Right kidney (tissue), 1 donor: ENCODE data around the gene SEMA4C.

Experiments used
- DNase-seq: peaks from one replicate; pipeline ENCODE4 v3.0.0-alpha.2; 2016

The SEMA4C gene

DNA sequence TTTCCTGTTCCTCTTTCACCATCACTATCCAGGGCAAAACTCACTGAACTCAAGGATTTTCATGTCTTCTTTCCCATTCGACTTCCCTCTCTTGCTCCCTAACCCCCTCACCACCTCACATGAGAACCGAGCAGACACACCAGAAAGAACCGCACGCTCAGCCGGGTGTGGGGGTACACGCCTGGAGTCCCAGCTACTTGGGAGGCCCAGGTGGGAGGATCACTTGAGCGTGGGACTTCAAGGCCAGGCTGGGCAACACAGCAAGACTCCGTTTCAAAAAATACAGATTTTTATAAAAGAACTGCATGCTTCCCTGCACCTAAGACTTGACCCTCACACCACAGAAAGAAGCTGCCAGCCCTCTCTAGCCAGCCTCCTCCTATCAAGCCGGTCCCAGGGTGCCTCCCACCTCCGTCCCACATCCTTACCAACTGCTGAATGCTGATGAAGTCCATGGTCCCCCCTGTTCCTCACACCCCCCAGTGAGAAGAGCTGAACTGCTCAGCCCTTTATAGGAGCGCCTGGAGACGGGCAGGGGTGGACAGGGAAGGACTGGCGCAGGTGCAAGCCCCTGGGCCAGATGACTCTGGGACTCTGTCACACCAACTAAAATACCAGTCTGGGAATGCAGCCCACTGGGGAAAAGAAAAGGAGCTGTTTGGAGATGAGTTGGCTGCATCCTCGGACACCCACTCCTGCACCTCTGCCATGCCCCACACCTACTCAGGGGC lies 26.2 kb downstream of the SEMA4C start, which contains the start of gene ANKRD23:
ANKRD23 (minus strand) TSS at position 484 of the 731 bp plus-strand sequence; CDS start at position 455, 29 bp downstream.
- DNase-seq = no peak

DNA sequence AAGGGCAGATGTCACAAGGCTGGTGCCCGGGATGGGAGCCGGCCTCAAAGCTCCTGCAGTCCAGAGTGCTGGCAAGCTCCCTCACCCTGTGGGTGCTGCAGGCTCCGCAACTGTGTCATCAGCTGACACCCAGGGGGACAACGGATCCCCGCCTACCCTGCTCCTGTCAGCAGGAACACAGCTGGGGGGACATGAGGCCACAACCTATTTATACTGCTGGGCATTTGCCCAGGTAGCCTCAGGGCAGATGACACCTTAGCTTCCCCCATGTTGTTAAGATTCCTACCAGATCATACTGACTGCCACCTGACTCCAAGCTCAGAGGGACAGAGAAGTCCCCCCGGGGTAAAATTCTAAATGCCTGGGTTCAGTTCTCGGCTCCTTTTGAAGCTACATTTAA lies 27.3 kb downstream of the SEMA4C start:
- DNase-seq = no peak

- DNase-seq = peak; percentile 19
These were observed 28.0 kb downstream of the SEMA4C start for GRCh38 chr2:96841701-96842495.

- no peak for DNase-seq
These were observed 29.7 kb downstream of the SEMA4C start for GRCh38 chr2:96839875-96840850.

DNA sequence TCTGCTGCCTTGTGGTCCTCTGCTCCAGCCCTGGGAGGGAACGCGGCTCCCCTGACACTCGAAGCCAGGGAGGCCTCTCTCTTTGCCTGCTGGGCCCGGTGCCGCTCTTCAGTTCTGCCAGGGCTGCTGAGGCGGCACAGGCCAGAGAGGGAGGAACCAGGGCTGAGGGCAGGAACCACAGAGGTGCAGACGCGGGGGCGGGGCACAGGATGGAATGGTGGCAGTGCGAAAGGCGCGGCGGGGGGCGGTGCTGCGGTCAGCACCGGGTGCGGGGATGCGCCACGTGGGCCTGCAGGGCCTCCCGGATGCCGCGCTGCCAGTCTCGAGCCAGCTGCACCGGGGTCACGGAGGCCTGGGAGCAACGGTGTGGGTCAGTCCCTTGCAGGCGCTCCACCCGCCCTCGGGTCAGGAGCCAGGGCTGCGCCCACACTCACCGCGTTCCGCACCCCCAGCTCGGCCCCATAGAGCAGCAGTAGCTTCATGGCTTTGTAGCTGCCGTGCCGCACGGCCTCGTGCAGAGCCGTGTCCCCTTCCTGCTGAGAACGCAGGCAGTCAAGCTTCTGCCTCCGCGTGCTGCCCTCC lies 30.5 kb downstream of the SEMA4C start:
- DNase-seq = peak; percentile 70

DNA sequence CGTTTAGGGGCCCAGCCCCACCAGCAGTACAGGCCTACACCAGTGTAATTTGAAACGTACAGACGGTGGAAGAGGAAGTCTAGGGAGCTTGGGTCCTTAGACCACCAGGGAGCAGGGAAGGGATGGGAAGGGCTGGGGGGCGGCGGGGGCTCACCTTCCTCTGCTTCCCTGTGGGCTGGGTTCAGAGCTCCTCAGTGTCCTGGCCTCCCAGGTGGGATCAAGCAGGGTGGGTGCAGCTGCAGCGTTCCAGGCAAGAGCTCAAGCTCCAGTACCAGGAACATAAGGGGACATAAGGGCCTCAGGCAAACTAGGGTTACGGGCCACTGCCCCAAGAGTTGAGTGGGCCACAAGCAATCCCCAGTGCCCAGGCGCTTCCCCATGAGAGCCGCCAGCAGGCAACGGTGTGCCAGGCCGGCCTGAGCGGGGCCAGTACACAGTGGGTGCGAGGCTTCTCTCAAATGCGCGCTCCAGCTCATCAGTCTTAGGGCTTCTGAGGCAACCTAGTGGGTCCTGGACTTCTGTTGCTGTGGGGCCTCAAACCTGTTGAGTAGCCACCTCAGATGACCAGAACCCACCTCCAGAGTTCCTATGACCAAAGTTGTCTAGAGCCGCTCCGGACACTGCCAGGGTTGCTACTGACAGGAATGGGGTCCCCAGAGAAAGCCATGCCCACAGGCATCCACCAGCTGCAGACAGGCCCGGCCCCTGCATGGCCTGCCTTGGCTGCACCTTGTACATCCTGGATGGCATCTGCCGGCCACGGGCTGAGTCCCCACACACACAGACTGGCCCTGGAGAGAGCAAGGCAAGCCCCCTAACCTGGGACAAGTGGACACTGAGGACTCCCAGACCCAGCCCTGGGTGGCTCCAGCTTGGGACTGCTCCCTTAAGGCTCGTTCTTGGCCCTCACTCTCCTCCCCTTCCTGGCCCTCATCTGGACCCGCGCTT lies 31.3 kb downstream of the SEMA4C start:
- DNase-seq = no peak

DNA sequence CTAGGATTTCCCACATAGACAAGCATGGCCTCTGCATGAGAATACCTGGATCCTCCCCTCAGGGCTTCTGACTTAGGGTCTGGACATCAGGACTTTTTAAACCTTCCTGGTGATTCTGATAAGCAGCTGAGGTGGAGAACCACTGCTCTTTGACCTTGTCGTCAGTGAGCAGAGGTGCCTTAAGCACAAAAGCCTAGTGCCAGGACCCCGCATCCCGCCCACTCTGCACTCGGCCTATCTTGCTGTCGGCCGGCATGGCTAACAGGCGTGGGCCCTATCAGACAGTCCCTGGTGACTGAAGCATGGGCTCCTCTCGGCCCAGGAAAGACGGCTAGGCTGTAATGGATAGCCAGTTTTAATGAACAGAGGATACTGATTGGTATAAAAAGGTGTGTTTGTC lies 32.3 kb downstream of the SEMA4C start:
- DNase-seq = no peak

GRCh38 chr2:96835830-96836229 lies 34.0 kb downstream of the SEMA4C start:
- no peak for DNase-seq

DNA sequence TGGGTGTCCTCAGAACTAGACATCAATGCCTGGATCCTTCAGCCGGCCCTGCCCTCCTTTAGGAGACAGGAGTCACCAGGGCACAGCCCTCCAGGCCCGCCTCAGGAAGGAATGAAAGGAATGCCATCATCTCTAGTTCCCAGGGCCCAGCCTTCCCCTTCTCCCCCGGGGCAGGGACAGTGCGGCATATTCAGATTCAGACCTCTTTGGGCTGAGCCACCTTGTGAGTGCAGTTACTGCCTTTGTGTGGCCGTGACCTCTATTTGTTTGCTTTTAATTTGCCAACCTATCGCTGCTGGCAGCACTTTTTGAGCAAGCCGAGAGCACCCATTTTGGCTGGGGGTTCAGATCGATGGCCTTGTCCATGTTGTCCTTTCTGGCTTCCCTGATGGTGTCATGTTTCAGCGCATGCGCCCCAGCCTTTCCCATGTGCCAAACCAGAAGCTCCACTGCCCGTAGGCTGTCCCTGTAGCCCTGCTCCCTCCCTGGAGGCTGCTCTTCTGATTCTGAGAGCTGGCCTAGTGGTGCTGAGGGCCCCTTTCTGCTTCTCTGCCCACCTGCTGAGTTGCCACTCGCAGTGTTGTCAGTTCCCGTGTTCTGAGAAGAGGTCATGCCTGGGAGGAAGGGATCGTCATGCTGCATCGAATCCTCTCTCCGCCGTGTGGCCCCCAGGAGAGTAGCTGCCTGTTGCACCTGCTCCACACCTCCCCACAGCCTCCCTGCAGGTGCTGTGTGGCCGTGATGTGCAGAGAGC lies 36.9 kb downstream of the SEMA4C start:
- peak; percentile 67 for DNase-seq

GRCh38 chr2:96832408-96832753 lies 37.5 kb downstream of the SEMA4C start:
- no peak for DNase-seq

- DNase-seq = no peak
These were observed 38.2 kb downstream of the SEMA4C start for GRCh38 chr2:96831679-96832078.

DNA sequence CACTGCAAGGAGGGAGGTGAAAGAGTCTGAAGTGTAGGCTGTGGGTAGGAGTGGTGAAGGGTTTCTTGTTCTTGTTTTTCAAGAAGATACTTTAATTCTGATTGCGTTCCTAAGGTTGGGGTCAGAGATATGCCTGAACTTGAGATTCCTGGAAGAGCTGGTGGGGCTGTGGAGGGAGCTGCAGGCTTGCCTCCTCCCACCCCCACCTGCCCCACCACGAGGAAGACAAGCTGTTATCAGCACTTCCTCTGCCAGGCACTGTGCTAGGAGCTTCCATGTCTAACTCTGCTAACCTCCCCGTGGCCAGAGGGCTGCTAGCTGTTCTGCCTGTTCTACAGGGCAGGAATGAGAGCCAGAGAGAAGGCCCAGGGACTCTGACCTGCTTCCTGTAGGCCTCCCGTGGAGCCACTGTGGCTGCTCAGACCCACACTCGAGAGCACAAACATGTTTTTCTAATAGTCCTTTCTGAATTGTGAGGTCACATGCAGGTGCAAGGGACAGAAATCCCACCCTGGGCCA lies 39.8 kb downstream of the SEMA4C start:
- DNase-seq = no peak

- no peak for DNase-seq
These were observed 41.0 kb downstream of the SEMA4C start for GRCh38 chr2:96828874-96829273.

DNA sequence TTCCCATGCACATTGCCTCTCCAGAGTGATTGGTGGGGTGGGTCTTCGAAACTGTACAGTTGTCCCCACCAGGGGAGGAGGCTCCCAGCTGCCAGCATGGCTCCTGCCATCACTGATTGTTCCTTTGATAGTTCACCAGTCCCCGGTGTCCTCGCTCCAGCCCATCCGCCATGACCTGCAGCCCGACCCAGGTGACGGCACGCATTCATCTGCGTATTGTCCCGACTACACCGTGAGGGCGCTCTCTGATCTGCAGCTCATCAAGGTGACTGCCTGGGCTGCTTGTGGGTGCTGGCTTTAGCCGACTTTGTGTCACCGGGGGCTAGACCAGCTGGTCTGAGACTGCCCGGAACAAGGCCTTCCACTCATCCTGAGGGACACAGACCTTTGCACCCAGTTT lies 41.4 kb downstream of the SEMA4C start:
- DNase-seq = no peak

DNA sequence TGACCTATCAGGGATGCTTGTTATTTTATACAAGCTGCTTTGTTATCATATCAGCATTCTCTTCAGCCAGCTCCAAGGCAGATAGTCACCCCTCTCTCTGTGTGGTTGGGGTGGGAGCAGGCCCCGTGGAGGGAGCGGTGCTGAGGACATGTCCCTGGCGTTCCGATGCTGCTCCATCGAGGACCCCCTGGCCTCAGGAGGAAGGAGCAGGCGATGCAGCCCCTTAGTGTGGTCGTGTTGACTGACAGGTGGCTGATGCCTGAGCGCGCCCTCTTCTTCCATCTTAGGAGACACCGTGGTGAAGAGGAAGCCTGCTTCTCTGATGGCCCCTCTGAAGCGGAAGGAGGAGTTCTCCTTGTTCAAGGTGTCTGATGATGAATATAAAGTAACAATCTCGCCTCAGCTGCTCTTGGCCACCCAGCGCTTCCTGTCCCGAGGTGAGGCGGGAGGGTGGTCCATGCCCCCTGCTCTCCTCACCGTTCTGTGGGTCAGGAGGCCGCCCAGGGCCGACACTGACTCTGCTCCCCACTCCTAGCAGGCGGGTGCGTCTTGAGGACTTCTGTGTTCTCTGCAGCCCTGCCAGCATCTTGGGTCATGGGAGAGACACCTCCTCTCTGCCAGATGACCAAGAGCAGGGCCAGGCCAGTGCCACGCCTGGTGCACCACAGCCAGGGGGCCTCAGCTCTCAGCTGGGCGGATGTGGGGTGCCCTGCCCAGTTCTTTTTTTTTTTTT lies 43.2 kb downstream of the SEMA4C start:
- no peak for DNase-seq

- no peak for DNase-seq
These were observed 44.8 kb downstream of the SEMA4C start for GRCh38 chr2:96825057-96825456.

DNA sequence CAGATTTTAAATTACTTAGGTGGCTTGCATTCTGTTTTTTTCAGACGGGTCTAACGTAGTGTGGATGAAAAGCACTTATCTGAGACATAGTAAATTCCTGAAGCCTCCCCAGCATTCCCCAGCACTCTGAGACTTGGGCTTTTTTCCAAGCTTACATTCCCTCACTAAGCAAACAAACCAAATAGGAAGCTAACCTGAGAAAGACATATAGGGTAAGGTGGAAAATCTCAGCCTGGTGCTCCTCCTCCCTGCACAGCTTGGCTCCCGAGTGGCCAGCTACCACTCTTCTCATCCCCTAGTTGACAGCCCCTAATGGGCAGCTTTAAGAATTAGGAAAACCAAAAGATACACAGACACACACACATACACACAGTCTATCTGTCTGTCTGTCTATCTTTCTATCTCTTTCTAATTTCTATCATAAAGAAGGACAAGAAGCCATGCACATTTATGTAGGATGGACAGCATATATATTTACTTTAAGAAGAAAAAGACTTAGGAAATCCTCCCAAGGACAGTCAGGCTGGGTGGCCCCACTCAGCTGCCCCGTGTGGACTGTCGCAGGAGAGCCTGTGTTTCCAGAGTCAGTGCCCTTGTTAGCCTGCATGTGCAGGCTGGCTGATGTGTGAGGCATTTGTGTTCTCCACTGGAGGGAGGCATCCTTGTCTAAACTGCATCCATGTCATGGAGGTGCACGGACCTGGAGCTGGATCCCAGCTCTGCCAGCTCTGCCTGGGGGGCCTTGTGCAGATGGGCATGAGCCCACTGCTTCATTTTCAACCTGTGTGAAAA lies 45.6 kb downstream of the SEMA4C start:
- no peak for DNase-seq

- no peak for DNase-seq
These were observed 46.7 kb downstream of the SEMA4C start for GRCh38 chr2:96823198-96823597.
